ENCODE data around the gene TBCCD1.

- TF ChIP-seq CTCF (optimal IDR thresholded peaks at IDR 0.05 in 1 of 3, IDR thresholded peaks at IDR 0.05 in 1 of 3, conservative IDR thresholded peaks at IDR 0.05 in 1 of 3; ENCODE audit: extremely low read depth in 1 of 3, insufficient read depth in 2 of 3, low read length in 3 of 3), result no peak
- no peak for TF ChIP-seq EZH2 (IDR thresholded peaks at IDR 0.05; ENCODE audit: low read length)
Measured at GRCh38 chr3:186523434-186523833, 43.7 kb downstream of the TBCCD1 start.
